Left ventricle myocardium inferior (tissue), 1 donor: ENCODE measurements around the gene GABRG3. TPM values are rescaled to one million over a fixed set of nuclear protein-coding genes. Genes with fewer than 3 reads are reported as not detected.

Experiments
- DNase-seq: peaks from one replicate; pipeline ENCODE4 v3.0.0-alpha.2; 2020
- H3K27ac ChIP-seq: fragments of 200-600 bp; replicated peaks from 2 replicates; pipeline ENCODE4 v1.8.0; 2021
- H3K27me3 ChIP-seq: fragments of 200-600 bp; 2 replicates; pipeline ENCODE4 v1.8.0; 2021; ENCODE audit warnings: low read depth
- H3K36me3 ChIP-seq: fragments of 200-600 bp; 2 replicates; pipeline ENCODE4 v1.8.0; 2021
- H3K4me1 ChIP-seq: fragments of 200-600 bp; 2 replicates; pipeline ENCODE4 v1.8.0; 2021
- H3K4me3 ChIP-seq: fragments of 200-600 bp; 2 replicates; pipeline ENCODE4 v1.8.0; 2021; ENCODE audit warnings: mild to moderate bottlenecking, moderate library complexity
- H3K9me3 ChIP-seq: fragments of 200-600 bp; replicated peaks from 2 replicates; pipeline ENCODE4 v1.8.0; 2021
- CTCF ChIP-seq: fragments of 200-600 bp; IDR thresholded peaks from 2 replicates; pipeline ENCODE4 v1.8.0; 2021; ENCODE audit warnings: antibody characterized with exemption, mild to moderate bottlenecking, borderline replicate concordance
- intact Hi-C: fragments of 100-400 bp; cut with micrococcal nuclease; formaldehyde crosslinking; loops from one replicate; pipeline ENCODE4 v1.11.0; 2022
- total RNA-seq: library from RNA; stranded (reverse); fragmentation: NEBNext Ultra II Directional; extraction: Animal tissue kit (Norgen Biotek cat#: 25700); gene quantifications from one replicate; pipeline ENCODE4 v1.2.1, GENCODE V29; 2021
- donor health status: DM: no; HTN: yes; CAD: no; lungs with severe emphysema.

GABRG3 gene
- total RNA-seq, 1 donor from 2014 or later = not detected

DNA sequence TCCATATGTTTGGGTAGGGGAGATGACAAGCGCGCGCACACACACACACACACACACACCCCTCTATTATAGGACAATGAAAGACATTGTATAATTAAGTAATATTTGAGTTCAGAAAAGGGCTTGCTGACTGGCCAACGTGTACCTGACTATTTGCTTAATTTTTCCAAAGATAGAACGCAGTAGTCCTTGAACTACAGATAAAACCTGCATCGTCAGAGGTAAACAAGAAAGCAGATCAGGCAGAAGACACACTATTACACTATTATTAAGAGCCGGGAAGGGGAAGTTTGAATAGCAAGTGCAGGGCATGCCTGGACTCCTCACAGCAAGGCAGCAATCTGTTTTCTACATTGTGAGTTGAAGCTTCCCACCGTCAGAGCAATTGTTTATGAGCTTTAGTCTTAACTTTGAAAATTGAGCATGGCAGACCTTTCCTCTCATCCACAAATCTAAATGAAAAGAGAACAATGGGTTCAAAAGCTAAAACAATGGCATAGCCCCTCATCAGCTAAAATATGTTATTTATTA lies 427.7 kb downstream of the GABRG3 start:
- DNase-seq = no peak
- Histone ChIP-seq H3K27ac (no peak overlapping the region), H3K36me3 (no peaks in the 10 kb centered on the region), H3K9me3 (peaks cover 15% of the 10 kb centered on the region), H3K4me1 (no peaks in the 10 kb centered on the region), H3K4me3 (no peak overlapping the region), H3K27me3 (no peaks in the 10 kb centered on the region)
- no peak for TF ChIP-seq CTCF
- intact Hi-C loops = no loop called here

DNA sequence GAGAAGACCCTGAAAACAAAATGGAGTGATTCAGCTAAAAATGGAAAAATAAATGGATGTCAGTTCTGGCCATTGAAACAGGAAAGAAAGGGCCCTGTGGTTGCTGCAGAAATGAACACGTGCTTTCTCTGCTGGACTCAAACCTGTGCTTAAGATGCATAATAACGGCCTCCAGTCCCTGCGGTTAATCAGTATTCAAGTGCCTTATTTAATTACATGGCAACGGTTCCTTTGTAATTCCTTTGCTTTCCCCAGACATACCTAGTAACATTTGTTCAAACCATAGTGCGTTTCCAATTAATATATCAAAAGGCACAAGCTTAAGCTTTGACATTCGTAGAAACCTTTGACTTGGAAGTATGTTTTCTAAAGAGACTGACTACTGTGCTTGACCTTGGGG lies 428.3 kb downstream of the GABRG3 start:
- intact Hi-C loops = no loop called here
- H3K4me3 ChIP-seq = no peak overlapping the region
- no peak for TF ChIP-seq CTCF
- H3K27ac ChIP-seq = no peak overlapping the region
- H3K9me3 ChIP-seq = peaks cover 9% of the 10 kb centered on the region
- H3K36me3 ChIP-seq = no peaks in the 10 kb centered on the region
- no peaks in the 10 kb centered on the region for H3K27me3 ChIP-seq
- H3K4me1 ChIP-seq = no peaks in the 10 kb centered on the region
- DNase-seq = no peak

GRCh38 chr15:27401471-27401870 lies 430.5 kb downstream of the GABRG3 start:
- no peak overlapping the region for H3K4me3 ChIP-seq
- intact Hi-C loops = no loop called here
- no peak for TF ChIP-seq CTCF
- no peak for DNase-seq
- H3K27ac ChIP-seq = no peak overlapping the region
- H3K27me3 ChIP-seq = no peaks in the 10 kb centered on the region
- no peaks in the 10 kb centered on the region for H3K9me3 ChIP-seq
- no peaks in the 10 kb centered on the region for H3K36me3 ChIP-seq
- H3K4me1 ChIP-seq = no peaks in the 10 kb centered on the region

DNA sequence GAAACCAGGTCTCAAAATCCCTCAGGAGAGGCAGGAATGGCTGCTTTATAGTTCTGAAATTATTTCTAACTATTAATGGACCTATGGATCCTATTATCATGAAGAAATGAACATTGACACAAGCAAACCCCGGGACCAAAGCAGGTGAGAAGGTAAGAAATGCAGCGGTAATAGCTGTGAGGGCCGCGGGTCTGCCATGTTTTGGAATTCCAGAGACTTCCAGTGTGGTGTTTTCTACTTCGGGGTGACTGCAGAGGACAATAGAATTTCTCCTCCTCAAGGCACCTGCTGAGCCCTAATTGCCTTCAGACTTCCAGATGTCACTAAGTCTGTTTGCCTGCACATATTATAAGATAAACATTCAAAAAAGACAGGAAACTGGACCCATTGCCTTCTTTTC lies 437.4 kb downstream of the GABRG3 start:
- H3K4me1 ChIP-seq = no peaks in the 10 kb centered on the region
- no peaks in the 10 kb centered on the region for H3K27me3 ChIP-seq
- no peaks in the 10 kb centered on the region for H3K9me3 ChIP-seq
- H3K27ac ChIP-seq = no peak overlapping the region
- H3K36me3 ChIP-seq = no peaks in the 10 kb centered on the region
- no peak for TF ChIP-seq CTCF
- DNase-seq = no peak
- no peak overlapping the region for H3K4me3 ChIP-seq
- intact Hi-C loops = no loop called here

DNA sequence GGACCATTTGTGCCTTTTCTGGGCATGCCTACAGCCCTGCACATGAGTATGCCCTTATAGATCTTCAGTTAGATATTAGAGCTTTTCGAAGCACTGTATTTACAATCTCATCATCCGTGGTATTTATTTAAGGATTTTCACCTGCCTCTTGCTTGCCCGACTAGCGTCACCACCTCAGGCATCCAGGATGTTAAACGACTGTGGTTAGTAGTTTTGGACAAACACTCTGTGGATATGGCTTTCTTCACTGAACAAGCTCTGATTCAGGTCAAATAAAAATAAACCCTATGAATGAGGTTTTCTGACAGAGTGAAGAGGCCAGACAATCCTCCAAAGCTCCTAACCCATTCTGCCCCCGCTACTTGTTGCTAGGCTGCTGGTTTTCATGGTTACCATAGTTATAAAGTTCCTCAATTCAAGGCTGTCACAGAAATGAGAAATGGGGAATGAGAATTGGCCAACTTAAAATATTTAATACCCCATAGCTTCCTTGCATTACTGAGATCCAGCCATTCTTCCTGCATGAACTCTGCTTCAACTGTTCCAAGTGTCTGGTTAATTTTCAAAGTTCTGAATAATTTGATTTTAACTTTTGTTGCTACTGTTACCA lies 440.1 kb downstream of the GABRG3 start:
- intact Hi-C loops = no loop called here
- H3K27ac ChIP-seq = no peak overlapping the region
- H3K27me3 ChIP-seq = peaks cover 4% of the 10 kb centered on the region
- H3K36me3 ChIP-seq = no peaks in the 10 kb centered on the region
- H3K4me1 ChIP-seq = no peaks in the 10 kb centered on the region
- no peak for DNase-seq
- no peak for TF ChIP-seq CTCF
- H3K4me3 ChIP-seq = no peak overlapping the region
- H3K9me3 ChIP-seq = no peaks in the 10 kb centered on the region
